GM19467 (cell line): ENCODE measurements around the gene TOM1L1.
A peak's percentile ranks its signal among the peaks of the same experiment; 100 is the strongest.
"Not testable (repeated sequence)": the region's sequence is repeated elsewhere in the genome, so short reads cannot be mapped to it uniquely, and the experiment has no call there.

Experiments
- ATAC-seq: cut with Tn5 transposase; IDR thresholded peaks from one replicate; pipeline ENCODE4 v1.9.1; 2021; ENCODE audit warnings: mild to moderate bottlenecking, moderate library complexity; ENCODE audit not compliant: unreplicated experiment

TOM1L1 gene

DNA sequence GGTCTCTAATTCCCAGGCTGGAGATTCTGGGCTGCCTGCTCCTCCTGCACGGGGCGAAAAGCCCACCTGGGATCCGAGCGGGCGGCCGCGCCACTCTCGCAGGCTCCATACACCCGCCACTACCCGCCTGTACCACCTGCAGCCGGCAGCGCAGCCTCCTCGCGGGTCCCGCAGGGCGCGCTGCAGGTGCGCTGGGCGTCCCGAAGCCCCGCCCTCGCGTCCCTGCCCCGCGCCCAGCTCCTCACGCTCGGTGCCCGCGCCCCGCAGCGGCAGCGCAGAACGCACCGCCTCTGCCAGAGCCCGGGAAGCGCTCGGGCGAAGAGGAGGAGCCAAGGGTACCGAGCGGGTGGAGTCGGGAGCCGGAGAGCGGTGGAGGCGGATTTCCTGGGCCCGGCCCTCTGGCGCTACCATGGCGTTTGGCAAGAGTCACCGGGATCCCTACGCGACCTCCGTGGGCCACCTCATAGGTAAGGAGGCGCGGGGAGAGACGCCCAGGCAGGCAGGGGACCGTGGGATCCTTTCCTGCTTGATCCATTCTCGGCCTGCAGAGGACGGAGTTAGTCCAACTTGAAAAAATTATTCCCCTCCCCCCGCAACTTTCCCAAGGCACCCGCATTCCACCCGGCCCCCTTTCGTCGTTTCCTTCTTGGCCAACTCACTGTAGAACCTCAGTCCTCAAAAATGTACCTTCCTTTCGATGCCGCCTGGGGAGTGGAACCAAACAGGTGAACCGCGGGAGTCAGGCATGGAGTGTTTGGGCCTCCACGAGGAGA, at the start of gene TOM1L1:
TOM1L1 (plus strand) TSS at position 396 of the 773 bp plus-strand sequence; CDS start at position 410, 14 bp downstream.
- ATAC-seq = peak; percentile 74

- ATAC-seq = no peak
These were observed 41.5 kb upstream of the TOM1L1 start for GRCh38 chr17:54859187-54859586.

GRCh38 chr17:54860617-54861470, 39.8 kb upstream of the TOM1L1 start:
- no peak for ATAC-seq

DNA sequence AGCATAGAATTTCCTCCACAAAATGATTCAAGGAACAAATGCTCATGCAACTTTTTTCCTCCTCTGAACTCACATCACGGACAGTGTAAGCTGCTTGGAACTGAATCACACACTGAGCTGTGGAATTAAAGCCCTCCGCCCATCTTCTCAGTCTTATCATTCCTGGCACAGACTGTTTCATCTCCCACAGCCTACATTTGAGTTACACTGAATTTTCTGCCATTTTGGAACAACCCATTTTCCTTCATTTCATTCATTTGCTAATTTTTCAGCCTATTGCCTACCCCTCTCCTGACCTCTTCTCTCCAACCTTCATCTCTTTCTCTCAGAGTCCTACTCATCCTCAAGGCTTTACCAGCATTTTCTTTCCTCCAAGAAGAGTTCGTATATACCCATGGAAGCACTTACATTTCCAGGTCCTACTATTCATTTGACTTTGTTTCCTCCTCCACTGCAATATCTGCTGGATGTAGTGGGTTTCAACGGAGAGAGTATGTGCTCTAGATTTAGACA, 39.1 kb upstream of the TOM1L1 start:
- ATAC-seq = no peak

- no peak for ATAC-seq
These were observed 37.5 kb upstream of the TOM1L1 start for GRCh38 chr17:54863176-54863575.

GRCh38 chr17:54864070-54864469, 36.6 kb upstream of the TOM1L1 start:
- ATAC-seq = no peak

GRCh38 chr17:54864636-54865356, 35.9 kb upstream of the TOM1L1 start:
- no peak for ATAC-seq

DNA sequence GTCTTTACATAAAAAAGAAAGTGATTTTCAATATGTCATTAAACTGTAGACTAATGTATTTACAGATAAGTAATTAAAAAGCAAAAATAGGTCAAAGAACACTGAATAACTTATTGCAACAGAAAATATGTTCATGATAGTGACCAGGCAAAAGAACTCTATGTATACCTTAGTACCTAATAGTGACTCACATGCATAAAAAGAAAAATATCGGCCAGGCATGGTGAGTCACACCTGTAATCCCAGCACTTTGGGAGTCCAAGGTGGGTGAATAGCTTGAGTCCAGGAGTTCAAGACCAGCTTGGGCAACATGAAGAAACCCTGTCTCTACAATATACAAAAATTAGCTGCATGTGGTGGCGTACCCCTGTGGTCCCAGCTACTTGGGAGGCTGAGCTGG, 33.0 kb upstream of the TOM1L1 start:
- ATAC-seq = no peak

- ATAC-seq = no peak
These were observed 29.9 kb upstream of the TOM1L1 start for GRCh38 chr17:54870671-54871175.

DNA sequence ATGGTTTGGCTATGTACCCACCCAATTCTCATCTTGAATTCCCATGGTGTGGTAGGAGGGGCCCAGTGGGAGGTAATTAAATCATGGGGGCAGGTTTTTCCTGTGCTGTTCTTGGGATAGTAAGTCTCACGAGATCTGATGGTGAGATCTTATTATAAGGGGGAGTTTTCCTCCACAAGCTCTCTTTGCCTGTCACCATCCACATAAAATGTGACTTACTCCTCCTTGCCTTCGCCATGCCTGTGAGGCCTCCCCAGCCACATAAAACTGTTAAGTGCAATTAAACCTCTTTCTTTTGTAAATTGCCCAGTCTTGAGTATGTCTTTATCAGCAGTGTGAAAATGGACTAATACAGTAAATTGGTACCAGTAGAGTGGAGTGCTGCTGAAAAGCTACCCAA, 24.7 kb upstream of the TOM1L1 start:
- ATAC-seq = not testable (repeated sequence)

GRCh38 chr17:54876656-54877195, 23.9 kb upstream of the TOM1L1 start:
- ATAC-seq = no peak

GRCh38 chr17:54881255-54881972, 19.2 kb upstream of the TOM1L1 start:
- no peak for ATAC-seq

GRCh38 chr17:54882371-54882770, 18.3 kb upstream of the TOM1L1 start:
- ATAC-seq = no peak

GRCh38 chr17:54882950-54883349, 17.7 kb upstream of the TOM1L1 start:
- ATAC-seq = peak; percentile 72

DNA sequence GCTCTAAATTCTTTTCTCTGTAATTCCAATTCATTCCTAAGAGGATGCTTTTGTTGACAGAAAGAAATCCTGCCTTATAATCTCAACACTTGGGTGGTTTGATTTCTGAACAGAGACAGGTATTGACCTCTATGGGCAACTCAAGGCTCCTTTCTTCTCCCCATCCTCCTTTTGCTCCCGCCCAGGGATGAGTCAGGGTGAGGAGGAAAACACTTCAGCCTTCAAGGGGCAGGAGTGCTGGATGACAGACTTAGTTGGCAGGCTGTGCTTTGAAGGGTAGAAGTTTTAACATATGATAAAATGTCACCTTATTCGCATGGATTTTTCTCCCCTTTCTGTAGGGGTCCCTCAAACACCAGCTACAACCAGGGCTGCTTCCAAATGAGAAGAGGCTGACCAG, 16.7 kb upstream of the TOM1L1 start:
- ATAC-seq = no peak

DNA sequence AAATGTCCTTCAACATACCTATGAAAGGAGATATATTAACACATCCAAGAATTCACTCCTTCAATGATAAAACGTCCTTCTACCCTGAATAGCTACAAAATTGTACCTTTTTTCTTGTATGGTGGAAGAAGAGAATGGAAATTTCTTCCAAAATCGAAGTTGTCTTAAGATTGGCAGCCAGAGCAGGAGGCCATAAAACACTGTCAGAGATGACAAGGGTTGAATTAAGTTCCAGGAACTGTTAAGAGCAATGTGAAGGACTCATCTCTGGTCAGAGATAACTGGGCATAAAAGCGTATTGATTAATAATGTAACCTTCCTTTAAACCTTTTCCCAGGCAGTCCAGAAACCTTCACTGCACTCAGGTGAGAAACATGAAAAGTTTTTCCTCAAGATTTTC, 12.9 kb upstream of the TOM1L1 start:
- ATAC-seq = no peak

GRCh38 chr17:54888254-54888653, 12.4 kb upstream of the TOM1L1 start:
- no peak for ATAC-seq

DNA sequence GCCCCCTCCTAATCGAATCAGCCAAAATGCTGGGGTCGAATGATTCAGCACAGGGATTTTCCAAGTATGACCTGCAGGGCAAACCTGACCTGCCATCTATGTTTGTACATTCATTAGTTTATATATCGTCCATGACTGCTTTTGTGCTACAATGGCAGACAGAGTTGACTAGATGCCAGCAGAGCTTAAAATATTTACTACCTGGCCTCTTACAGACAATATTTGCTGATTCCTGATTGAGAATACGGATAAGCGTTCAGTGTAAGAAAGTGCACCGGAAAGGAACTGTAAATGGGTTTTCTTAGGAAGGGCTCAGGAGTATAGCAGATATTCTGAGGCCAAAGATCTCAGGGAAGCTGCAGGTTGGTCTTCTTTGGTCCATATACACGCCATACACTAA, 11.7 kb upstream of the TOM1L1 start:
- no peak for ATAC-seq

- ATAC-seq = no peak
These were observed 9.4 kb upstream of the TOM1L1 start for GRCh38 chr17:54891176-54891821.

- ATAC-seq = no peak
These were observed 8.3 kb upstream of the TOM1L1 start for GRCh38 chr17:54892360-54892759.
